EL (cell line): Measurements from ENCODE around the gene CMAS.
"Not testable (repeated sequence)": the region's sequence is repeated elsewhere in the genome, so short reads cannot be mapped to it uniquely, and the experiment has no call there.

ENCODE experiments used
- DNase-seq: peaks from one replicate; pipeline ENCODE4 v3.0.0-alpha.2; 2016

The CMAS gene

GRCh38 chr12:22046090-22046967 lies at the start of gene CMAS:
TSS of gene CMAS (plus strand) at chr12:22046218. CDS start at chr12:22046304, 86 bp downstream.
- peak; percentile 80 for DNase-seq

- no peak for DNase-seq
Observed at GRCh38 chr12:21998295-21998694, 47.7 kb upstream of the CMAS start.

GRCh38 chr12:21998782-21999181 lies 47.2 kb upstream of the CMAS start:
- DNase-seq, result no peak

GRCh38 chr12:22002430-22002829 lies 43.6 kb upstream of the CMAS start:
- no peak for DNase-seq

- not testable (repeated sequence) for DNase-seq
Observed at GRCh38 chr12:22007794-22008193, 38.2 kb upstream of the CMAS start.

- DNase-seq, result no peak
Observed at GRCh38 chr12:22008196-22008595, 37.8 kb upstream of the CMAS start.

- DNase-seq, result no peak
Observed at GRCh38 chr12:22014041-22014782, 31.8 kb upstream of the CMAS start.

- peak; percentile 8 for DNase-seq
Observed at GRCh38 chr12:22014783-22015144, 31.3 kb upstream of the CMAS start.

GRCh38 chr12:22016982-22017381 lies 29.0 kb upstream of the CMAS start:
- DNase-seq, result no peak

GRCh38 chr12:22018860-22019259 lies 27.2 kb upstream of the CMAS start:
- DNase-seq, result peak; percentile 2

- not testable (repeated sequence) for DNase-seq
Observed at GRCh38 chr12:22023489-22023888, 22.5 kb upstream of the CMAS start.

GRCh38 chr12:22029491-22029890 lies 16.5 kb upstream of the CMAS start:
- no peak for DNase-seq

- DNase-seq, result no peak
Observed at GRCh38 chr12:22029991-22030390, 16.0 kb upstream of the CMAS start.

- no peak for DNase-seq
Observed at GRCh38 chr12:22032732-22033131, 13.3 kb upstream of the CMAS start.

- DNase-seq, result no peak
Observed at GRCh38 chr12:22034709-22035506, 11.1 kb upstream of the CMAS start.

- DNase-seq, result peak; percentile 53
Observed at GRCh38 chr12:22037947-22038346, 8.1 kb upstream of the CMAS start.

GRCh38 chr12:22038734-22039133 lies 7.3 kb upstream of the CMAS start:
- DNase-seq, result no peak

- no peak for DNase-seq
Observed at GRCh38 chr12:22039361-22039760, 6.7 kb upstream of the CMAS start.

GRCh38 chr12:22042976-22043669 lies 2.9 kb upstream of the CMAS start:
- DNase-seq, result no peak

- no peak for DNase-seq
Observed at GRCh38 chr12:22043943-22044342, 2.1 kb upstream of the CMAS start.

- no peak for DNase-seq
Observed at GRCh38 chr12:22044391-22044790, 1.6 kb upstream of the CMAS start.

GRCh38 chr12:22046968-22047390 lies 961 bp downstream of the CMAS start:
- no peak for DNase-seq

- DNase-seq, result no peak
Observed at GRCh38 chr12:22047494-22047893, 1.5 kb downstream of the CMAS start.
